Measurements from ENCODE around the gene TP73. TPM values are rescaled to one million over a fixed set of nuclear protein-coding genes. Genes with fewer than 3 reads are reported as not detected.

TP73 gene
- total RNA-seq, 2 donors from 2014 or later, result 5.1 to 15.1 TPM

DNA sequence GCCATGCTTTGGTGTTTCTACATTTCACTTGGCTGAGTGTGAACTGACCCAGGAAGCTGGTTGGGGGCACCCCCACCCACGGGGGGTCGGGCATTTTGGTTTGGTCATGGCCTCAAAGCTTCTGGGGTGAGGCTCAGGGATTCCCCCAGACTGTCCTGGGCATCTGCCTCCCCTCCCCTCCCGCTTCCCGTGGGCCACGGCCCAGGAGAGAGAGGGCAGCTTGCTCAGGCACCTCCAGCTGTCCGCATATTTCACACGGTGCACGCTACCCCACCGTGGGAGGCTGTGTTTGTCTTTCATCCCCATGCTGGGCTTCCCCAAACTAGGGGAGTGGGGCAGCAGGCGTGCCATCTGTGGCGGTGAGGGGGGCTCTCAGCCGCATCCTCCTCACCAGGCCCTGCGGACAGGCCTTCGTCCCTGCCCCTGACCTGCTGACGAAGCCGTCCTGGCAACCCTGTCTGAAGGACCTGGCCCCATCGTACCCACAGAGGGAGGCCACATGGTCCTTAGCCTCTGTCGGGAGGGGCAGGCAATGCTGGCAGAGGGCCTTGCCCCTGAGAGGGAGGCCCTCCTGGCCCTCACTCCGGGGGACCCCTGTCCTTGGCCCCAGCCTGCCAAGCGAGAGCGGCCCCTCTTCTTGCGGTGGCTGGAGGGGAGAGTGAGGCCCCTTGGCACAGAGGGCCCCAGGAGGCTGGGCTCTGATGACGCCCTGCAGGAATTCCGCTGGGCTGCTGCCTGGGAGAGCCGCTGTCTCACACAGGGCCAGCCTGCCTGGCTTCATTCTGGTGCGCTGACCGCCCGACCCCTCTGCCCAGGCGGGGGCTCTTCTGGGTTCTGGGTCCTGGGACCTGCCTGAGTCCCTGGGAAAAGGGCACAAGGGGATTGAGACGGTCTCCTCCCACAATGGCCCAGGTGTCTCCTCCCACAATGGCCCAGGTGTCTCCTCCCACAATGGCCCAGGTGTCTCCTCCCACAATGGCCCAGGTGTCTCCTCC, 22.1 kb downstream of the TP73 start:
- Histone ChIP-seq H3K27ac (no peak overlapping the region), H3K4me1 (replicated peaks) (no peaks in the 10 kb centered on the region), H3K27me3 (replicated peaks; ENCODE audit: insufficient read depth) (no peaks in the 10 kb centered on the region), H3K4me3 (peak overlapping the region in 1 of 2 donors; percentile 8), H3K9me3 (no peaks in the 10 kb centered on the region), H3K36me3 (no peaks in the 10 kb centered on the region)
- 32% methylated on average over 11 of the region's 30 CpGs for WGBS
- DNase-seq (ENCODE audit: low spot score), result no peak
- TF ChIP-seq CTCF (IDR thresholded peaks at IDR 0.05), result no peak
- TF ChIP-seq POLR2A (IDR thresholded peaks at IDR 0.05), result no peak
- TF ChIP-seq POLR2AphosphoS5 (IDR thresholded peaks at IDR 0.05), result no peak
- intact Hi-C loops (cut with DNase I), result no loop called here

GRCh38 chr1:3675436-3675835, 23.1 kb downstream of the TP73 start:
- no peak overlapping the region for H3K27ac ChIP-seq
- H3K27me3 ChIP-seq (replicated peaks; ENCODE audit: insufficient read depth), result no peaks in the 10 kb centered on the region
- no peaks in the 10 kb centered on the region for H3K9me3 ChIP-seq
- TF ChIP-seq POLR2A (IDR thresholded peaks at IDR 0.05) (no peak), CTCF (IDR thresholded peaks at IDR 0.05) (no peak), POLR2AphosphoS5 (IDR thresholded peaks at IDR 0.05) (no peak)
- WGBS, result 55% methylated on average over 11 of the region's 11 CpGs
- no peaks in the 10 kb centered on the region for H3K36me3 ChIP-seq
- no peak for DNase-seq (ENCODE audit: low spot score)
- no peak overlapping the region for H3K4me3 ChIP-seq
- intact Hi-C loops (cut with DNase I), result no loop called here
- H3K4me1 ChIP-seq (replicated peaks), result no peaks in the 10 kb centered on the region

GRCh38 chr1:3676581-3677470, 24.5 kb downstream of the TP73 start:
- no peaks in the 10 kb centered on the region for H3K9me3 ChIP-seq
- no peak for DNase-seq (ENCODE audit: low spot score)
- WGBS, result 74% methylated on average over 22 of the region's 22 CpGs
- TF ChIP-seq POLR2A (IDR thresholded peaks at IDR 0.05) (no peak), CTCF (IDR thresholded peaks at IDR 0.05) (no peak), POLR2AphosphoS5 (IDR thresholded peaks at IDR 0.05) (no peak)
- H3K27me3 ChIP-seq (replicated peaks; ENCODE audit: insufficient read depth), result no peaks in the 10 kb centered on the region
- no peaks in the 10 kb centered on the region for H3K36me3 ChIP-seq
- no peaks in the 10 kb centered on the region for H3K4me1 ChIP-seq (replicated peaks)
- H3K27ac ChIP-seq, result no peak overlapping the region
- intact Hi-C loops (cut with DNase I), result no loop called here
- H3K4me3 ChIP-seq, result no peak overlapping the region

- no peak for TF ChIP-seq POLR2A (IDR thresholded peaks at IDR 0.05)
- no peak for TF ChIP-seq POLR2AphosphoS5 (IDR thresholded peaks at IDR 0.05)
- no peak for TF ChIP-seq CTCF (IDR thresholded peaks at IDR 0.05)
- Histone ChIP-seq H3K27me3 (replicated peaks; ENCODE audit: insufficient read depth) (no peaks in the 10 kb centered on the region), H3K36me3 (no peaks in the 10 kb centered on the region), H3K4me1 (replicated peaks) (no peaks in the 10 kb centered on the region), H3K9me3 (no peaks in the 10 kb centered on the region), H3K4me3 (no peak overlapping the region), H3K27ac (no peak overlapping the region)
- no peak for DNase-seq (ENCODE audit: low spot score)
- WGBS, result 69% methylated on average over 5 of the region's 5 CpGs
- intact Hi-C loops (cut with DNase I), result no loop called here
Measured at GRCh38 chr1:3677484-3677883, 25.2 kb downstream of the TP73 start.
